Thoracic aorta (tissue), 2 donors: ENCODE results near the gene ARHGAP22. TPM values are rescaled to one million over a fixed set of nuclear protein-coding genes. Genes with fewer than 3 reads are reported as not detected.

Source experiments
- ATAC-seq: fragments of 150-250 bp; one replicate; pipeline ENCODE4 v1.8.0; 2017; ENCODE audit warnings: low read depth; ENCODE audit not compliant: insufficient number of reproducible peaks, low FRiP score
- DNase-seq: peaks from one replicate; pipeline ENCODE4 v3.0.0-alpha.2; 2020; ENCODE audit warnings: low spot score
- H3K27ac ChIP-seq, 2 donors: fragments of 200-600 bp; sonication (generic); 1 replicate in 1 of 2; 2 replicates in 1 of 2; pipeline ENCODE4 v1.5.1; 2016; ENCODE audit warnings: mild to moderate bottlenecking in 2 of 2, moderate library complexity in 2 of 2
- H3K27me3 ChIP-seq: fragments of 200-600 bp; sonication (generic); replicated peaks from 2 replicates; pipeline ENCODE4 v1.6.0; 2016; ENCODE audit warnings: mild to moderate bottlenecking; ENCODE audit not compliant: insufficient read depth
- H3K36me3 ChIP-seq: fragments of 200-600 bp; sonication (generic); one replicate; pipeline ENCODE4 v1.5.1; 2016
- H3K4me1 ChIP-seq, 2 donors: fragments of 200-600 bp; sonication (generic); 1 replicate in 1 of 2; 2 replicates in 1 of 2; pipeline versions ENCODE4 v1.5.1 to v1.6.0; 2016; ENCODE audit warnings: low read depth in 2 of 2, mild to moderate bottlenecking in 1 of 2; ENCODE audit not compliant: control insufficient read depth in 1 of 2
- H3K4me3 ChIP-seq: fragments of 200-600 bp; sonication (generic); 2 replicates; pipeline ENCODE4 v1.5.1; 2016; ENCODE audit warnings: mild to moderate bottlenecking
- H3K9me3 ChIP-seq: fragments of 200-600 bp; sonication (generic); 2 replicates; pipeline ENCODE4 v1.5.1; 2016
- CTCF ChIP-seq: fragments of 200-600 bp; sonication (generic); IDR thresholded peaks from one replicate; pipeline ENCODE4 v1.5.1; 2019; ENCODE audit warnings: antibody characterized with exemption
- total RNA-seq, 2 donors: library from RNA; depleted of rRNA; stranded (reverse); fragments of >200 nt; gene quantifications; one replicate each; pipeline versions ENCODE4 v1.1.0 to v1.2.3, GENCODE V29; 2016

Gene ARHGAP22
- total RNA-seq, 2 donors from 2014 or later: 15.4 to 24.8 TPM

GRCh38 chr10:48459270-48460150, 145.4 kb downstream of the ARHGAP22 start:
- no peak overlapping the region for H3K4me3 ChIP-seq

GRCh38 chr10:48458662-48459048, 146.2 kb downstream of the ARHGAP22 start:
- Histone ChIP-seq H3K36me3 (no peaks in the 10 kb centered on the region), H3K27ac (no peak overlapping the region), H3K4me3 (no peak overlapping the region), H3K27me3 (no peaks in the 10 kb centered on the region), H3K9me3 (no peaks in the 10 kb centered on the region), H3K4me1 (peaks cover 0 to 7% of the 10 kb centered on the region in 2 donors)
- ATAC-seq (no peak), DNase-seq (no peak)
- TF ChIP-seq CTCF: no peak

More at GRCh38 chr10:48459270-48460150, 145.4 kb downstream of the ARHGAP22 start:
- ATAC-seq (no peak), DNase-seq (no peak)
- no peak for TF ChIP-seq CTCF
- Histone ChIP-seq H3K9me3 (no peaks in the 10 kb centered on the region), H3K4me1 (peaks cover 0 to 15% of the 10 kb centered on the region in 2 donors), H3K27ac (no peak overlapping the region), H3K36me3 (no peaks in the 10 kb centered on the region), H3K27me3 (no peaks in the 10 kb centered on the region)

- ATAC-seq (no peak), DNase-seq (no peak)
- Histone ChIP-seq H3K4me3 (no peak overlapping the region), H3K27me3 (no peaks in the 10 kb centered on the region), H3K36me3 (no peaks in the 10 kb centered on the region), H3K27ac (no peak overlapping the region), H3K4me1 (peaks cover 0 to 1% of the 10 kb centered on the region in 2 donors), H3K9me3 (no peaks in the 10 kb centered on the region)
- TF ChIP-seq CTCF: no peak
Observed at GRCh38 chr10:48457949-48458661, 146.8 kb downstream of the ARHGAP22 start.

- TF ChIP-seq CTCF: no peak
- Histone ChIP-seq H3K27ac (no peak overlapping the region), H3K36me3 (no peaks in the 10 kb centered on the region), H3K4me1 (no peaks in the 10 kb centered on the region), H3K27me3 (no peaks in the 10 kb centered on the region), H3K4me3 (no peak overlapping the region), H3K9me3 (no peaks in the 10 kb centered on the region)
- no peak for ATAC-seq
- no peak for DNase-seq
Observed at GRCh38 chr10:48456808-48457761, 147.8 kb downstream of the ARHGAP22 start.
